GM23248 (cell line): ENCODE results near the gene VPS51.

ENCODE experiments used
- EZH2 ChIP-seq: fragments of 200-600 bp; sonication (generic); IDR thresholded peaks from 2 replicates; pipeline ENCODE4 v1.6.1; 2018; ENCODE audit warnings: antibody characterized with exemption, mild to moderate bottlenecking; ENCODE audit not compliant: insufficient read depth, poor library complexity, severe bottlenecking
- EZH2phosphoT487 ChIP-seq: fragments of 200-600 bp; sonication (generic); IDR thresholded peaks from 2 replicates; pipeline ENCODE4 v1.6.1; 2018; ENCODE audit warnings: antibody characterized with exemption, moderate library complexity, mild to moderate bottlenecking, low read depth; ENCODE audit not compliant: insufficient read depth

- TF ChIP-seq EZH2 (no peak), EZH2phosphoT487 (no peak)
Observed at GRCh38 chr11:65087216-65087615, 8.8 kb upstream of the VPS51 start.
